ENCODE results near the gene PARD3.

The PARD3 gene

DNA sequence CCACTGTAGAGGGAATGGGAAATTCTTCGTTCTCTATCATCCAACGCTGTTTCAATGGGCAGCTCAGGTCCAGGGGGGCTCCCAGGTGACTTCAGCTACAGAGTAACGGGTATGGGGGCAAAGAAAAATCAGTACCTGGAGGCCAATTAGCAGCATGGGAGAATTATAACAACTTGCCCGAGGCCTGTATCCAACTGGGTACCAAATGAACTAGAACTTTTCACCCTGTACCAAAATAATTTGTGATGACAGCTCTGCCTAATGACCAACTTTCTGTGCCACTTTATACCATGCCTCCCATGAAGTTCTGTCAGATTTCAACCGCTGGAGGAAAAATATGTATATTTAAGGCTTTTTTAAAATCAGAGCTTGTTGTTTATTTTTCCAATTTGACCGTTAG, 467.1 kb downstream of the PARD3 start:
- DNase-seq (ENCODE audit: low read depth), result no peak
- H3K4me3 ChIP-seq (ENCODE audit: low read depth, low read length), result no peak overlapping the region
- no peak for TF ChIP-seq CTCF (IDR thresholded peaks at IDR 0.05; ENCODE audit: control insufficient read depth, extremely low read depth, insufficient read depth)

- TF ChIP-seq CTCF (IDR thresholded peaks at IDR 0.05; ENCODE audit: control insufficient read depth, extremely low read depth, insufficient read depth), result no peak
- H3K4me3 ChIP-seq (ENCODE audit: low read depth, low read length), result no peak overlapping the region
- no peak for DNase-seq (ENCODE audit: low read depth)
Observed at GRCh38 chr10:34347131-34347530, 468.0 kb downstream of the PARD3 start.

DNA sequence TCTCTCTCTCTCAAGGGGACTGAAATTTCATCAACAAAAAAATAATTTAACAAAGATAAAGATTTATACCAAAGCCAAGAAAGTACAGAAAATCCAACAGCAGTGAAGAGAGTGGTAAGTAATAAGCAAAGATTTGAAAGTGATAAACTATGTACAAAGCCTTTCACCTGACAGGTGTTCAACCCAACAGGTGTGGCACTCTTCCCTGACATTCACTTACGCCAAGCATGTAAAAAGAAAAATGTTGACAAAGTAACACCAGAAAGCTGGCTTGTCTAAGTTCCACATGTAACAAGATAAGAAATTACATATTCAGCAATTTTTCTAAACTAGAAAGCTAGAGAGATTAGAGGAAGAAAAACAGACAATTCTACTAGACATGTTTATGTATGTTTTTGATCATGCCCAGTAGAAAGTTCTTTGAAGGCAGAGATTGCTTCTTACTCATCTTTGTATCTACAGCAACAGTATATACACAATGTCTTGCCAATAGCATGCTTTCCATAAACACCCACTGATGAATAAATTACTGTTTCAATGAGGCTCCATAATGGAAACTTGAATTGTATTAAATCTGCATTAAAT, 468.5 kb downstream of the PARD3 start:
- DNase-seq (ENCODE audit: low read depth), result peak; percentile 39
- no peak for TF ChIP-seq CTCF (IDR thresholded peaks at IDR 0.05; ENCODE audit: control insufficient read depth, extremely low read depth, insufficient read depth)
- no peak overlapping the region for H3K4me3 ChIP-seq (ENCODE audit: low read depth, low read length)

GRCh38 chr10:34345383-34345782, 469.7 kb downstream of the PARD3 start:
- H3K4me3 ChIP-seq (ENCODE audit: low read depth, low read length), result no peak overlapping the region
- no peak for DNase-seq (ENCODE audit: low read depth)
- no peak for TF ChIP-seq CTCF (IDR thresholded peaks at IDR 0.05; ENCODE audit: control insufficient read depth, extremely low read depth, insufficient read depth)

- TF ChIP-seq CTCF (IDR thresholded peaks at IDR 0.05; ENCODE audit: control insufficient read depth, extremely low read depth, insufficient read depth), result no peak
- no peak overlapping the region for H3K4me3 ChIP-seq (ENCODE audit: low read depth, low read length)
- no peak for DNase-seq (ENCODE audit: low read depth)
Observed at GRCh38 chr10:34343764-34344163, 471.3 kb downstream of the PARD3 start.

- DNase-seq (ENCODE audit: low read depth), result no peak
- no peak overlapping the region for H3K4me3 ChIP-seq (ENCODE audit: low read depth, low read length)
- no peak for TF ChIP-seq CTCF (IDR thresholded peaks at IDR 0.05; ENCODE audit: control insufficient read depth, extremely low read depth, insufficient read depth)
Observed at GRCh38 chr10:34341473-34341872, 473.6 kb downstream of the PARD3 start.

DNA sequence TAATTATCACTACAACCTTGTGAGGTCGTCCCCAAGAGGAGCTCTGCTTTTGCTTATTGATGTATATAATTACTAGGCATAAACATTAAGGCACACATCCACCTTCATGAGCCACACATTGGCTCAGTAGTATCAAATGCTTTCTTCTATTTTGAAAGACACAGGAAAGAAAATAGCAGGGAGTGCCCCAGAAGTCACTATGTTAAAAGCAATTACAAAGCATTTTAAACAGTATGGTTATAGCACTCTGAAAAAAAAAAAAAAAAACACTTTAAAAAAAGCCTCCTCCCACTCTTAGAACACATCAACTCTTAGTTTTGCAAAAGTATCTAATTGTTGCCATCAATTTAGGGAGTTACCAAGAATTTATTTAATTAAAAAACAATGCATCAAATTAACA, 474.2 kb downstream of the PARD3 start:
- no peak for DNase-seq (ENCODE audit: low read depth)
- TF ChIP-seq CTCF (IDR thresholded peaks at IDR 0.05; ENCODE audit: control insufficient read depth, extremely low read depth, insufficient read depth), result no peak
- no peak overlapping the region for H3K4me3 ChIP-seq (ENCODE audit: low read depth, low read length)
